ENCODE measurements around the gene ACTN3.

DNA sequence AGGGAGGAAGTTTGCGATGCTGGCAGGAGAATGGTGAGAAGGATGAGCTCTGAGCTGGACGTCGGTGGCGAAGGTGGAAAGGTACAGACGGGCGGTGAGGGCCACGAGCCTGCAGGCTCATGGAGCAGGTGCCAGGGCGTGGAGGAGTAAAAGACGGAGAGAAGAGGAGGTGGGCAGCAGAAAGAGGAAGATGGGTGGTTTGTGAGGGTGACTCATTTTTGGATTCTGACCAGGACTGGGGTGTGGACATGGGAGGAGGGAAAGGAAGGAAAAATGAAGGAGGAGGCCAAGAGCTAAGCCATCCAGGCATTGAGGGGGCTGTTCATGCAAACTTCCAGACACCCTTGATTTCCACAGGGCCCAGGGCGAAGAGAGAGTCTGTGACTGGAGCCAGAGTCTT lies 4.3 kb upstream of the ACTN3 start:
- TF ChIP-seq, protein P1, sequence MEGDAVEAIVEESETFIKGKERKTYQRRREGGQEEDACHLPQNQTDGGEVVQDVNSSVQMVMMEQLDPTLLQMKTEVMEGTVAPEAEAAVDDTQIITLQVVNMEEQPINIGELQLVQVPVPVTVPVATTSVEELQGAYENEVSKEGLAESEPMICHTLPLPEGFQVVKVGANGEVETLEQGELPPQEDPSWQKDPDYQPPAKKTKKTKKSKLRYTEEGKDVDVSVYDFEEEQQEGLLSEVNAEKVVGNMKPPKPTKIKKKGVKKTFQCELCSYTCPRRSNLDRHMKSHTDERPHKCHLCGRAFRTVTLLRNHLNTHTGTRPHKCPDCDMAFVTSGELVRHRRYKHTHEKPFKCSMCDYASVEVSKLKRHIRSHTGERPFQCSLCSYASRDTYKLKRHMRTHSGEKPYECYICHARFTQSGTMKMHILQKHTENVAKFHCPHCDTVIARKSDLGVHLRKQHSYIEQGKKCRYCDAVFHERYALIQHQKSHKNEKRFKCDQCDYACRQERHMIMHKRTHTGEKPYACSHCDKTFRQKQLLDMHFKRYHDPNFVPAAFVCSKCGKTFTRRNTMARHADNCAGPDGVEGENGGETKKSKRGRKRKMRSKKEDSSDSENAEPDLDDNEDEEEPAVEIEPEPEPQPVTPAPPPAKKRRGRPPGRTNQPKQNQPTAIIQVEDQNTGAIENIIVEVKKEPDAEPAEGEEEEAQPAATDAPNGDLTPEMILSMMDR (conservative IDR thresholded peaks at IDR 0.05; ENCODE audit: low read length): no peak
- no peak for TF ChIP-seq EZH2phosphoT487 (IDR thresholded peaks at IDR 0.05; ENCODE audit: borderline replicate concordance, low read depth, low read length)
